Endodermal cell (in vitro differentiated cells): ENCODE measurements around the gene MAEL. TPM values are rescaled to one million over a fixed set of nuclear protein-coding genes. Genes with fewer than 3 reads are reported as not detected.

ENCODE experiments used
- DNase-seq: peaks from one replicate; pipeline ENCODE4 v3.0.0-alpha.2; 2017
- H3K27ac ChIP-seq: 2 replicates; pipeline ENCODE4 v1.5.1; 2013; ENCODE audit warnings: mild to moderate bottlenecking, low read depth, low read length, moderate library complexity
- H3K27me3 ChIP-seq: 2 replicates; pipeline ENCODE4 v1.6.1; 2013; ENCODE audit warnings: mild to moderate bottlenecking, low read length, moderate library complexity; ENCODE audit not compliant: insufficient read depth, control insufficient read depth, poor library complexity, severe bottlenecking
- H3K36me3 ChIP-seq: 2 replicates; pipeline ENCODE4 v1.7.0; 2013; ENCODE audit warnings: mild to moderate bottlenecking, low read length, moderate library complexity; ENCODE audit not compliant: control insufficient read depth, insufficient read depth
- H3K4me1 ChIP-seq: one replicate; pipeline ENCODE4 v1.7.0; 2013; ENCODE audit warnings: low read length; ENCODE audit not compliant: control insufficient read depth, insufficient read depth
- H3K4me3 ChIP-seq: 2 replicates; pipeline ENCODE4 v1.5.1; 2013; ENCODE audit warnings: mild to moderate bottlenecking, low read length, moderate library complexity
- H3K9ac ChIP-seq: 2 replicates; pipeline ENCODE4 v1.6.1; 2013; ENCODE audit warnings: mild to moderate bottlenecking, low read length, moderate library complexity; ENCODE audit not compliant: poor library complexity, severe bottlenecking; ENCODE audit errors: extremely low read depth
- H3K9me3 ChIP-seq: 2 replicates; pipeline ENCODE4 v1.6.1; 2013; ENCODE audit warnings: mild to moderate bottlenecking, low read length, moderate library complexity; ENCODE audit not compliant: control insufficient read depth
- H3K27ac Mint-ChIP-seq: 2 replicates; pipeline ENCODE4 v1.8.0; 2020; ENCODE audit warnings: mixed read lengths
- H3K27me3 Mint-ChIP-seq: 2 replicates; pipeline ENCODE4 v1.8.0; 2021; ENCODE audit warnings: mild to moderate bottlenecking, mixed read lengths; ENCODE audit not compliant: insufficient read depth
- H3K36me3 Mint-ChIP-seq: 2 replicates; pipeline ENCODE4 v1.8.0; 2020; ENCODE audit warnings: low read depth, mixed read lengths
- H3K4me1 Mint-ChIP-seq: 2 replicates; pipeline ENCODE4 v1.8.0; 2020; ENCODE audit warnings: mixed read lengths
- H3K4me3 Mint-ChIP-seq: 2 replicates; pipeline ENCODE4 v1.8.0; 2020; ENCODE audit warnings: mild to moderate bottlenecking, moderate library complexity, mixed read lengths
- H3K9me3 Mint-ChIP-seq: 2 replicates; pipeline ENCODE4 v1.8.0; 2020; ENCODE audit warnings: mild to moderate bottlenecking, mixed read lengths
- CTCF ChIP-seq: fragments of 200-600 bp; sonication (generic); conservative IDR thresholded peaks from 2 replicates; pipeline ENCODE4 v1.5.0; 2021; ENCODE audit warnings: antibody characterized with exemption, mild to moderate bottlenecking
- WGBS, 2 experiments: methylation state at CpG; one replicate each; pipeline versions ENCODE4 v1.1.5 to v1.1.7; 2013; ENCODE audit warnings: missing lambda C conversion rate in 2 of 2, mixed read lengths in 1 of 2; ENCODE audit not compliant: insufficient coverage in 1 of 2, insufficient read length in 1 of 2; 5-methylcytosine and 5-hydroxymethylcytosine counted together
- total RNA-seq, 2 donors: library from RNA; stranded (reverse); fragmentation: NEBNext Ultra II Directional in 1 of 2; extraction: Animal tissue kit (Norgen Biotek cat#: 25700) in 1 of 2; gene quantifications; 2 replicates in 1 of 2; 3 replicates in 1 of 2; pipeline ENCODE4 v1.2.1, GENCODE V29; 2021

The MAEL gene
- total RNA-seq, 2 donors from 2014 or later, result 0.27 TPM; not detected in 1

- Histone ChIP-seq H3K27me3 (peaks cover 39% of the 10 kb centered on the region), H3K36me3 (no peaks in the 10 kb centered on the region), H3K9me3 (no peaks in the 10 kb centered on the region), H3K4me1 (no peaks in the 10 kb centered on the region), H3K4me3 (peak overlapping the region; percentile 61), H3K27ac (peak overlapping the region; percentile 97), H3K9ac (no peak overlapping the region)
- DNase-seq, result peak; percentile 78
- Mint-ChIP-seq H3K36me3 (no peaks in the 10 kb centered on the region), H3K4me3 (peak overlapping the region; percentile 40), H3K27me3 (peaks cover 54% of the 10 kb centered on the region), H3K27ac (no peak overlapping the region), H3K4me1 (peaks cover 4% of the 10 kb centered on the region), H3K9me3 (no peaks in the 10 kb centered on the region)
- WGBS, 2 experiments, result 17 to 19% methylated on average over 17 to 44 of the region's 44 CpGs
- no peak for TF ChIP-seq CTCF
These were observed 41.6 kb upstream of the MAEL start for GRCh38 chr1:166947398-166948043.

GRCh38 chr1:166948856-166949350 is 40.2 kb upstream of the MAEL start:
- no peak overlapping the region for H3K27ac ChIP-seq
- DNase-seq, result no peak
- 83 to 90% methylated on average over 2 of the region's 2 CpGs for WGBS, 2 experiments
- Mint-ChIP-seq H3K4me1 (peaks cover 4% of the 10 kb centered on the region), H3K4me3 (no peak overlapping the region), H3K27me3 (peaks cover 54% of the 10 kb centered on the region), H3K36me3 (no peaks in the 10 kb centered on the region), H3K9me3 (no peaks in the 10 kb centered on the region), H3K27ac (no peak overlapping the region)
- H3K27me3 ChIP-seq, result peaks cover 39% of the 10 kb centered on the region
- H3K36me3 ChIP-seq, result no peaks in the 10 kb centered on the region
- H3K9ac ChIP-seq, result no peak overlapping the region
- no peaks in the 10 kb centered on the region for H3K4me1 ChIP-seq
- no peak for TF ChIP-seq CTCF
- H3K9me3 ChIP-seq, result no peaks in the 10 kb centered on the region
- no peak overlapping the region for H3K4me3 ChIP-seq

- TF ChIP-seq CTCF, result no peak
- H3K4me1 Mint-ChIP-seq, result peaks cover 4% of the 10 kb centered on the region
- Histone ChIP-seq H3K27me3 (peaks cover 39% of the 10 kb centered on the region), H3K4me3 (no peak overlapping the region), H3K27ac (peak overlapping the region; percentile 88), H3K9ac (no peak overlapping the region), H3K36me3 (no peaks in the 10 kb centered on the region), H3K4me1 (no peaks in the 10 kb centered on the region), H3K9me3 (no peaks in the 10 kb centered on the region)
- H3K9me3 Mint-ChIP-seq, result no peaks in the 10 kb centered on the region
- WGBS, 2 experiments, result 22% methylated on average over 2 of the region's 2 CpGs; no CpG with 5 or more reads in 1 of the 2 experiments
- peak; percentile 66 for DNase-seq
- H3K27me3 Mint-ChIP-seq, result peaks cover 46% of the 10 kb centered on the region
- H3K36me3 Mint-ChIP-seq, result no peaks in the 10 kb centered on the region
- no peak overlapping the region for H3K4me3 Mint-ChIP-seq
- H3K27ac Mint-ChIP-seq, result no peak overlapping the region
These were observed 38.9 kb upstream of the MAEL start for GRCh38 chr1:166950156-166950555.
